ENCODE data around the gene PTH1R. TPM values are rescaled to one million over a fixed set of nuclear protein-coding genes. Genes with fewer than 3 reads are reported as not detected.

PTH1R gene
- total RNA-seq, 1 experiment from 2014 or later = not detected

GRCh38 chr3:46924921-46925584 lies 47.5 kb downstream of the PTH1R start:
- H3K4me3 ChIP-seq (ENCODE audit: low read depth in 2 of 2, low read length in 2 of 2) = no peak overlapping the region
- no peaks in the 10 kb centered on the region for H3K9me3 ChIP-seq (ENCODE audit: control insufficient read depth, insufficient read depth, low read depth, low read length)
- in situ Hi-C loops (cut with HindIII; ENCODE audit: low pct_unique_long_range_greater_than_20kb, low sequenced_read_pairs) = no loop called here
- H3K27me3 ChIP-seq (ENCODE audit: control insufficient read depth, insufficient read depth, low read length) = no peaks in the 10 kb centered on the region
- no peak overlapping the region for H3K27ac ChIP-seq (ENCODE audit: low read length)
- peaks cover under 1% of the 10 kb centered on the region for H3K36me3 ChIP-seq (ENCODE audit: control insufficient read depth, insufficient read depth, low read length)
- ChIA-PET CTCF (no interaction called here), POLR2A (no interaction called here)
- DNase-seq (ENCODE audit: low read depth, low spot score) (no peak), ATAC-seq (no peak)
- TF ChIP-seq CTCF (IDR thresholded peaks at IDR 0.05) (no peak), SIN3A (IDR thresholded peaks at IDR 0.05; ENCODE audit: borderline replicate concordance, insufficient read depth, low read depth, low read length) (no peak), TCF7L2 (IDR thresholded peaks at IDR 0.05; ENCODE audit: low read depth, low read length) (no peak), POLR2AphosphoS5 (IDR thresholded peaks at IDR 0.05; ENCODE audit: low read depth, low read length) (no peak), REST (IDR thresholded peaks at IDR 0.05; ENCODE audit: insufficient read depth in 1 of 2, low read depth in 2 of 2, low read length in 1 of 2) (no peak)
- no peaks in the 10 kb centered on the region; the same call in 1 of the 2 replicates for H3K4me1 ChIP-seq (ENCODE audit: control insufficient read depth, insufficient read depth, low read length)
- BruUV-seq (replicated peaks) = no TSS peak
- intact Hi-C loops (cut with micrococcal nuclease; ENCODE audit: unreplicated experiment) = loop anchor here (10.0 kb wide), 1 partner anchor 70 kb away; no protein-coding TSS in a partner anchor

GRCh38 chr3:46925585-46925934 lies 48.0 kb downstream of the PTH1R start:
- Histone ChIP-seq H3K4me3 (ENCODE audit: low read depth in 2 of 2, low read length in 2 of 2) (no peak overlapping the region), H3K36me3 (ENCODE audit: control insufficient read depth, insufficient read depth, low read length) (no peaks in the 10 kb centered on the region; the same call in 1 of the 2 replicates), H3K27me3 (ENCODE audit: control insufficient read depth, insufficient read depth, low read length) (no peaks in the 10 kb centered on the region), H3K9me3 (ENCODE audit: control insufficient read depth, insufficient read depth, low read depth, low read length) (no peaks in the 10 kb centered on the region), H3K4me1 (ENCODE audit: control insufficient read depth, insufficient read depth, low read length) (peaks cover 4% of the 10 kb centered on the region; the same call in 1 of the 2 replicates), H3K27ac (ENCODE audit: low read length) (no peak overlapping the region)
- ATAC-seq = no peak
- CTCF ChIA-PET = no interaction called here
- intact Hi-C loops (cut with micrococcal nuclease; ENCODE audit: unreplicated experiment) = loop anchor here (10.0 kb wide), 1 partner anchor 69 kb away; no protein-coding TSS in a partner anchor
- POLR2A ChIA-PET = no interaction called here
- in situ Hi-C loops (cut with HindIII; ENCODE audit: low pct_unique_long_range_greater_than_20kb, low sequenced_read_pairs) = no loop called here
- no peak for DNase-seq (ENCODE audit: low read depth, low spot score)
- TF ChIP-seq CTCF (IDR thresholded peaks at IDR 0.05) (no peak), SIN3A (IDR thresholded peaks at IDR 0.05; ENCODE audit: borderline replicate concordance, insufficient read depth, low read depth, low read length) (no peak), POLR2AphosphoS5 (IDR thresholded peaks at IDR 0.05; ENCODE audit: low read depth, low read length) (no peak), REST (IDR thresholded peaks at IDR 0.05; ENCODE audit: insufficient read depth in 1 of 2, low read depth in 2 of 2, low read length in 1 of 2) (no peak), TCF7L2 (IDR thresholded peaks at IDR 0.05; ENCODE audit: low read depth, low read length) (no peak)
- no TSS peak for BruUV-seq (replicated peaks)

Measured in Panc1 (cell line).